ENCODE data around the gene ZNF555.
A peak's percentile ranks its signal among the peaks of the same experiment; 100 is the strongest.
"Not testable (repeated sequence)": the region's sequence is repeated elsewhere in the genome, so short reads cannot be mapped to it uniquely, and the experiment has no call there.

Gene ZNF555

DNA sequence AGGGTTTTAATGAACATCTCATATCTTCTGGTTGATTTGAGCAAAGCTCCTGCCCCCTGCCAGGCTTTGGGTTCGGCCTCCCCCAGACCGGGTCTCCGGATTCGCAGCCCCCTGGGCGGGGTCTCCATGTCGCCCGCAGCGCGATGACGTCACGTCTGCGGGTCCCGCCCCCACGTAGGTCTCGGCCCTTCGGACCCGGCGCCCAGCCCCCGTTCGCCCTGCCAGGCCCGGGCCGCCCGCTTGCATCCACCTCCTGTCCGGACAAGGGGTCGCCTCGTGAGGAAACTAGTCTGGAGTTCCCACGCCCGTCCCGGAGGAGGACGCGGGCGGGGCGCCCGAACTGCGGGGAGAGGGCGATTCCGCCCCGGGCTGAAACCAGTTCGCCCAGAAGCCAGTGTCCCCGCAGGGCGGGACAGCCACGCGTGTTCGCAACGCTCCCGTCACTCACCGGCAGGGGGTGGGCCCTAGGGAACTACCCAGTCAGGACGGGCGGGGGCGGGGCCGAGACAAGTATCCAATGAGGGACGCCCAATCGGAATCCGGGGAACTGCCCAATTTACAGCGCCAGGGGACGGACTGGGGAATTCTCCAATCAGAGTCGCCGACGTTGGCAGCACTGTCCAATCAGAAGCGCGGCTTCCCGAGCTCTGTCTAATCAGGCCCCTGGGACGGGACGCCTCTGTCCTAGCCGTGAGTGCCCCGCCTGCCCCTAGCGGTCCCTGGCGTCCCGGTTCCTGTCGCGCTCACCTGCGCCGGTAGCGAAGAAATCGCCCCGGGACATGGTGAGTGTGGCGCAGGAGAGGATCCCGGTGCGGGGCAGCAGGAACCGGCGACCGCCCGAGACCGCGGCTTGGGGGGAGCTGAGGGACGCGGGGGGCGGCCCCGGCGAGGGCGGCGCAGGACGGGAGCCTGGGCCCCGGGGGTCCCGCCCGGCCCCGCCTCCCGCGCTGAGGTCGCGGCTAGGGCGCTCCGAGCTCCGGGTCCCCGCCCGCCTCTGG lies at the start of gene ZNF555:
ZNF555 (plus strand) TSS at position 682 of the 998 bp plus-strand sequence; CDS start at position 780, 98 bp downstream.
- Mint-ChIP-seq H3K9me3 (peaks cover 3% of the 10 kb centered on the region), H3K4me1 (peaks cover 6% of the 10 kb centered on the region), H3K27ac (peak within 1 kb of the TSS; percentile 91), H3K36me3 (peaks cover 7% of the 10 kb centered on the region), H3K4me3 (peak within 1 kb of the TSS; percentile 87)
- ATAC-seq (peak; percentile 99), DNase-seq (ENCODE audit: low spot score in 2 of 2) (peak; percentile 85 to 96)

- Mint-ChIP-seq H3K4me1 (peaks cover 17% of the 10 kb centered on the region), H3K4me3 (no peak overlapping the region), H3K27ac (peak overlapping the region; percentile 35), H3K9me3 (no peaks in the 10 kb centered on the region), H3K36me3 (peaks cover 78% of the 10 kb centered on the region)
- ATAC-seq, result no peak
- no peak for DNase-seq (ENCODE audit: low spot score in 2 of 2)
These were observed 49.4 kb upstream of the ZNF555 start for GRCh38 chr19:2791876-2792275.

DNA sequence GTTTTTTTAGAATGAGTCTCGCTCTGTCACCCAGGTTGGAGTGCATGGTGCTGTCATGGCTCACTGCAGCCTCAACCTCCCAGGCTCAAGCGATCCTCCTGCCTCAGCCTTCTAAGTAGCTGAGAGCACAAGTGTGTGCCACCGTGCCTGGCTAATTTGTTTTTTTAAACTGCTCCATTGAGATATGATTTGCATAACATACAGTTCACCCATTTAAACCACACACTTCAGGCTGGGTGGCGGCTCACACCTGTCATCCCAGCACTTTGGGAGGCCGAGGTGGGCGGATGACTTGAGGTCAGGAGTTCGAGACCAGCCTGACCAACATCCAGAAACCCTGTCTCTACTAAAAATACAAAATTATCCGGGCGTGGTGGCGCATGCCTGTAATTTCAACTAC lies 48.6 kb upstream of the ZNF555 start:
- not testable (repeated sequence) for H3K9me3 Mint-ChIP-seq; DNase-seq (ENCODE audit: low spot score in 2 of 2); H3K4me3 Mint-ChIP-seq; H3K27ac Mint-ChIP-seq; ATAC-seq
- H3K4me1 Mint-ChIP-seq, result peaks cover 11% of the 10 kb centered on the region
- H3K36me3 Mint-ChIP-seq, result peaks cover 84% of the 10 kb centered on the region

- H3K9me3 Mint-ChIP-seq, result no peaks in the 10 kb centered on the region
- H3K4me1 Mint-ChIP-seq, result peaks cover 11% of the 10 kb centered on the region
- DNase-seq (ENCODE audit: low spot score in 2 of 2) (no peak), ATAC-seq (no peak)
- peaks cover 84% of the 10 kb centered on the region for H3K36me3 Mint-ChIP-seq
- no peak overlapping the region for H3K27ac Mint-ChIP-seq
- no peak overlapping the region for H3K4me3 Mint-ChIP-seq
These were observed 48.1 kb upstream of the ZNF555 start for GRCh38 chr19:2793126-2793525.

DNA sequence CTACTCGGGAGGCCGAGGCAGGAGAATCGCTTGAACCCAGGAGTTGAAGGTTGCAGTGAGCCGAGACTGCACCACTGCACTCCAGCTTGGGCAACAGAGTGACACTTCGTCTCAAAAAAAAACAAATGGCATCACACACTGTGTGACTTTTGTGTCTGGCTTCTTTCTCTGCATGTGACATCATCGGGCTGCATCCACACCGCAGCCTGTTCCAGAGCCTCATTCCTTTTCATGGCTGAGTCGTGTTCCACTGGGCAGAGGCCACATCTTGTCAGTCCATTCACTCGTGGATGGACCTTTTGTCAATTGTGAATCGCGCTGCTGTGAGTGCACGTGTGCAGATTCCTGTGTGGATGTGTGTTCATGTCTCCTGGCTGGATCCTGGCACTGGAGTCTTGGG lies 47.7 kb upstream of the ZNF555 start:
- DNase-seq (ENCODE audit: low spot score in 2 of 2), result no peak
- H3K4me1 Mint-ChIP-seq, result peaks cover 11% of the 10 kb centered on the region
- no peak for ATAC-seq
- no peak overlapping the region for H3K4me3 Mint-ChIP-seq
- H3K36me3 Mint-ChIP-seq, result peaks cover 87% of the 10 kb centered on the region
- no peaks in the 10 kb centered on the region for H3K9me3 Mint-ChIP-seq
- H3K27ac Mint-ChIP-seq, result no peak overlapping the region

DNA sequence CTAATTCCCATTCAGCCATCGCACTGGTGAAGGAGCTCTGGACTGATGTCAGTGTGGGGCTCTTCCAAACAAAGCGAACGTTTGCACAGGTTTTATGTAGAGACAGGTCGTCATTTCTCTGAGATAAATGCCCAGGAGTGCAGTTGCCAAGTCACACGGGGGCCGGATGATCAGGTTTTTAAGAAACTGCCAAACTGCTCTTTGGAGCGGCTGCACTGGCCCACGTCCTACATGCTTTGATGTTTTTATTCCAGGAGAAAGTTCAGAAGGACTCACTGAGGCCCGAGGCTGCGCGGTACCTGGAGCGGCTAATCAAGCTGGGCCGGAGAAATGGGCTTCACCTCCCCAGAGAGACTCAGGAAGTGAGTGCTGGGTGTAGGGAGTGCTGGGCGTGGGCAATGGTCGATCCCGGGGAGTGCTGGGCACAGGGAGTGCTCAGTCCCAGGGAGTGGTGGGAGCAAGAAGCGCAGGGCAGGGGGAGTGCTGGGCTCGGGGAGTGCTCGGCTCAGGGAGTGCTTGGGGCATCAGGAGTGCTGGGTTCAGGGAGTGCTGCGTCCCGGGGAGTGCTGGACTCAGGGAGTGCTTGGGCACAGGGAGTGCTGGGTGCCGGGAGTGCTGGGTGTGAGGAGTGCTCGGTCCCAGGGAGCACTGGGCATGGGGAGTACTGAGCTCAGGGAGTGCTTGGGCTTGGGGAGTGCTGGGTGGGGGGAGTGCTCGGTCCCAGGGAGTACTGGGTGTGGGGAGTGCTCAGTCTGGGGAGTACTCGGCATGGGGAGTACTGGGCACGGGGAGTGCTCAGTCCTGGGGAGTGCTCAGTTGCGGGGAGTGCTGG lies 45.2 kb upstream of the ZNF555 start:
- peaks cover 81% of the 10 kb centered on the region for H3K36me3 Mint-ChIP-seq
- ATAC-seq (no peak), DNase-seq (ENCODE audit: low spot score in 2 of 2) (no peak)
- no peak overlapping the region for H3K4me3 Mint-ChIP-seq
- no peaks in the 10 kb centered on the region for H3K9me3 Mint-ChIP-seq
- H3K27ac Mint-ChIP-seq, result no peak overlapping the region
- H3K4me1 Mint-ChIP-seq, result no peaks in the 10 kb centered on the region

DNA sequence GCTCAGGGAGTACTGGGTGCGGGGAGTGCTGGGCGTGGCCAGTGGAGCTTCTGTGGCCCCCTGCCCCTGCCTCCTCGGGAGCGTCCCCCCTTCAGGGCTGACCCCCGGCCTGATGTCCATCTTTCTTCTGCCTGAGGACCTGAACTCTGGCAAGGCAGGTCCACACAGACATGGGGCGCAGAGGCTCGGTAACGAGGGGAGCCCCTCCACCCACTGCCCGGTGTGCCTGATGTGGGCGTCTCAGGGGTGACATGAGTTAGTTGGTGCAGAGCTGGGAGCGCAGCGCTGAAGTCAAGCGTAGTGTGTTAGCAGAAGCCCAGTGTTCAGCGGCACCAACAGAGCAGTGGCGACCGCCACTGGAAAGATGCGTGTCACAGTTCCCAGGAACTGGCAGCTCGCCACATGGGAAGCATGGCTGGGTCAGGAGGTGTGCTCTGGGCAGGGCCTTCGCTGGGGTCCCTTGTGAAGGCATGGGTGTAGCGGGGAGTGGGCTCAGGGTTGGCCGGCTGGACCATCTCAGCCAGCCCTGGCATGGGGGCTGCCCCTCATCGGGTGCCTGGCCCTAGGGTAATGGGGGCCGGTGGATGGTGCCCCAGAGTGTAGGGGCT lies 44.5 kb upstream of the ZNF555 start:
- peaks cover 81% of the 10 kb centered on the region for H3K36me3 Mint-ChIP-seq
- ATAC-seq, result peak; percentile 25

DNA sequence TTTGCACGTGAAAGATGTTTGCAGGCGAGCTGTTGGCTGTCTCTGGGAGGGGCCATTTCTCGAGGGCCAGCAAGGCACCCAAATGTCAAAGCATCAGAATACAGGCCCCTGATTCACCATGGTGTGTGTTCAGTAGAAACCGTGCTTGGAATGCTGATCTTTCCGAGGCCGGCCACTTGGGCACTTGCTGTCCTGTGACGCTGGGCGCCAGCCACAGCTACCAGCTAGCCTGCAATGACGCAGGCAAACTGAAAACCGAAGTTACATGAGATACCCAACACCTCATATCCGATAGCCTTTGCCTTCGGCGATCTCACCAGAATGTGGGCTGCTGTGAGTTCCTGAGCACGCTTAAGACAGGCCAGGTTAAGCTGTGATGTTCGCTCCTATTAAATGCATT lies 44.0 kb upstream of the ZNF555 start:
- no peaks in the 10 kb centered on the region for H3K4me1 Mint-ChIP-seq
- peaks cover 80% of the 10 kb centered on the region for H3K36me3 Mint-ChIP-seq

More for the DNA sequence above, 44.5 kb upstream of the ZNF555 start:
- no peak for DNase-seq (ENCODE audit: low spot score in 2 of 2)
- Mint-ChIP-seq H3K4me3 (no peak overlapping the region), H3K4me1 (no peaks in the 10 kb centered on the region), H3K27ac (no peak overlapping the region), H3K9me3 (no peaks in the 10 kb centered on the region)

GRCh38 chr19:2798158-2798685 lies 43.1 kb upstream of the ZNF555 start:
- H3K4me3 Mint-ChIP-seq, result no peak overlapping the region
- DNase-seq (ENCODE audit: low spot score in 2 of 2), result no peak
- peaks cover 77% of the 10 kb centered on the region for H3K36me3 Mint-ChIP-seq
- no peak overlapping the region for H3K27ac Mint-ChIP-seq
- H3K4me1 Mint-ChIP-seq, result peaks cover 8% of the 10 kb centered on the region
- ATAC-seq, result no peak
- no peaks in the 10 kb centered on the region for H3K9me3 Mint-ChIP-seq

More for the DNA sequence above, 44.0 kb upstream of the ZNF555 start:
- Mint-ChIP-seq H3K4me3 (no peak overlapping the region), H3K9me3 (no peaks in the 10 kb centered on the region), H3K27ac (no peak overlapping the region)
- DNase-seq (ENCODE audit: low spot score in 2 of 2), result no peak
- ATAC-seq, result no peak

- Mint-ChIP-seq H3K36me3 (peaks cover 78% of the 10 kb centered on the region), H3K27ac (no peak overlapping the region), H3K9me3 (no peaks in the 10 kb centered on the region), H3K4me1 (peaks cover 10% of the 10 kb centered on the region), H3K4me3 (no peak overlapping the region)
- ATAC-seq (no peak), DNase-seq (ENCODE audit: low spot score in 2 of 2) (no peak)
These were observed 42.5 kb upstream of the ZNF555 start for GRCh38 chr19:2798733-2799132.

DNA sequence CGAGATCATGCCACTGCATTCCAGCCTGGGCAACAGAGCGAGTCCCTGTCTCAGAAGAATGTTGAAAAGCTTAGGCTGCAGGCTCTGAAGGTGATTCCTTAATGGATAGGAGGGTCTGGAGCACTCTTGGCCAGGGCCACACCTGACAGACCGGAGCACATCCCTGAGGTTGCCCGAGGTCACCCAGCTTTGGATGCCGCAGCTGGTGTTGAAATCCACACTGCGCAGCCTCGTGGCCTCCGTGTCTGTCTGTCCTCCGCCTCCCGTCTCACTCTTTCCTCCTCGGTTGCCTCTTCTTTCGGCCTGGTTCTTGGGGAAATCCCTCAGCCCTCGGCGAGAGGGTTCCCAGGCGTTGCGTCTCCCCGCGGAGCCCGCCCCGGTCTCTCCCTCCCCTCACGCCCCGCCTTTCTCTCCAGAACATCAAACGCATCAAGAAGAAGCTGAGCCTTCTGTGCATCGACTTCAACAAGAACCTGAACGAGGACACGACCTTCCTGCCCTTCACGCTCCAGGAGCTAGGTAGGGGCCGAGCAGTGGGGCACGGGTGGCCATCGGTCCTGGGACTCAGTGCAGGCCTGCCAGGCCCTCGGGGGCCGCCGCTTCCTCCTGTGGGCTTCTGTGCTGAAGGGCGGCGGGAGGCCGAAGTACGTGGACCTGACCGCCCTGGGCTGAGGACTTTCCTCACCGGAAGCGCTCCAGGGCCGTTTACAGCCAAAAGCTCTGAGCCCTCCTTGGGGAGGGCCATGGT lies 41.8 kb upstream of the ZNF555 start:
- Mint-ChIP-seq H3K9me3 (no peaks in the 10 kb centered on the region), H3K27ac (no peak overlapping the region), H3K4me1 (peaks cover 18% of the 10 kb centered on the region), H3K4me3 (no peak overlapping the region), H3K36me3 (peaks cover 75% of the 10 kb centered on the region)
- no peak for DNase-seq (ENCODE audit: low spot score in 2 of 2)
- no peak for ATAC-seq

DNA sequence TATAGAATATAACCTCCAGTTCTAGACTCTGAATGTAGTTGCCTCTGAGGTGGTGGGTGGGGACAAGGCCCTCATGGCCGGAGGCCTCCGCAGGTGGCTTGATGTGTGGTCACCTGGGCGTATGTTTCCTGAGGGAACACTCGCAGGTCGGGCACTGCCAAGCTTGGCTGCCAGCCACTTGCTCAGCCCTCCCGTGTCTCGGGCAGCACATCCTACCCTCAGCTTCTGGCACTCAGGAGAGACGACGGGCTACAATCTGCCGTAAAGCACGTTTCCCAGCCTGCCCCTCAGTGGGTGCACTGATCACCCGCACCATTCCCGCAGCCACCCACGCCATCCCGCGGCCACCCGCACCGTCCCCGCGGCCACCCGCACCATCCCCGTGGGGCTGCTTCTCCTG lies 40.8 kb upstream of the ZNF555 start:
- ATAC-seq (no peak), DNase-seq (ENCODE audit: low spot score in 2 of 2) (no peak)
- Mint-ChIP-seq H3K36me3 (peaks cover 69% of the 10 kb centered on the region), H3K9me3 (no peaks in the 10 kb centered on the region), H3K27ac (no peak overlapping the region), H3K4me3 (no peak overlapping the region), H3K4me1 (peaks cover 18% of the 10 kb centered on the region)

DNA sequence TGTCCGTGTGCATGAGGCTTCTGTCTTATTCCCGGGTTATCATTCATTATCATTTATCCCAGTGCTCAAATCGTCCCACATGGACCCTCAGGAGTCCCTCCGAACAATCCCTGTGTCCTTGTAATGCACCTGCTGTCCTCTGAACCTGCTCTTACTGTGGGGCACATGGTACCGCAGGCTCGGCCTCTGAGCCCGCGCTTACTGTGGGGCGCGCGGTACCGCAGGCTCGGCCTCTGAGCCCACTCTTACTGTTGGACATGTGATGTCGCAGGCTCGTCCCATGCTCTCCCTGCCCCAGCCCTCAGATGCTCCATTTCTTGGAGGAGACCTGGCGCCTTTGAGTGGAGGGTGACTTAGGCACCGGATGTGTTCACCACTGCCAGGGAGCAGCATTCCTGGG lies 38.4 kb upstream of the ZNF555 start:
- no peak for ATAC-seq
- DNase-seq (ENCODE audit: low spot score in 2 of 2), result no peak
- no peaks in the 10 kb centered on the region for H3K9me3 Mint-ChIP-seq
- H3K4me3 Mint-ChIP-seq, result no peak overlapping the region
- H3K4me1 Mint-ChIP-seq, result peaks cover 18% of the 10 kb centered on the region
- H3K36me3 Mint-ChIP-seq, result peaks cover 47% of the 10 kb centered on the region
- no peak overlapping the region for H3K27ac Mint-ChIP-seq

DNA sequence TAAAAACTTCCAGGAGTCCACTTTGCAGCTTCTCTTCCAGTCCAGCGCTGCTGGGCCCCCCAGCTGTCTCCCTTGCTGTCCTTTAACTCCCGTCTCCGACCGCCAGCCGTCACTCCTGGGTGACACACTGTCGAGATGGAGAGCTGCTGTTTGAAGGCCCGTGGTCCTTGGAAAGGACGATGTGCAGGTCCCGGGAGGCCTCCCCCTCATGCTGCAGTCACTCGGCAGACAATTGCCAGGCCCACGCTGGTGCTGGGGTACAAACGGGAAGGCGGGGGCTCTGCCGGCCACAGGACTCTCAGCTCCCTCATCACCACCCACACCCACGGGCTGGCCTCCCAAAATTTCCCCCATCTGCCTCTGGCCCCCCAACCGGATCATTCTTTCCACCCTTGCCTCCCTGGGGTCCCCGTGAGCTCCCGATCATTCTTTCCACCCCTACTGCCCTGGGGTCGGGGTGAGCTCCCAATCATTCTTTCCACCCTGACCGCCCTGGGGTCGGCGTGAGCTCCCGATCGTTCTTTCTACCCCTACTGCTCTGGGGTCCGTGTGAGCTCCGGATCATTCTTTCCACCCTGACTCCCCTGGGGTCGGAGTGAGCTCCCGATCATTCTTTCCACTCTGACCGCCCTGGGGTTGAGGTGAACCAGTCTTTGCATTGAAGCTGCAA lies 37.7 kb upstream of the ZNF555 start:
- Mint-ChIP-seq H3K36me3 (peaks cover 41% of the 10 kb centered on the region), H3K4me1 (peaks cover 18% of the 10 kb centered on the region), H3K27ac (no peak overlapping the region), H3K9me3 (no peaks in the 10 kb centered on the region), H3K4me3 (no peak overlapping the region)
- DNase-seq (ENCODE audit: low spot score in 2 of 2) (no peak), ATAC-seq (no peak)

Data from stimulated activated effector memory CD8-positive, alpha-beta T cell treated with anti-CD3 and anti-CD28 coated beads, Interleukin-12 subunit alpha, Interleukin-12 subunit beta, amount 100 ng/mL, for 72 hours (primary cell).